HepG2 (cell line): ENCODE measurements around the gene RHBDD1. TPM values are rescaled to one million over a fixed set of nuclear protein-coding genes. Genes with fewer than 3 reads are reported as not detected.

Experiments
- ATAC-seq: fragments of 200-7000 bp; cut with Tn5 transposase; 3 replicates; pipeline ENCODE4 v1.9.1; 2020; ENCODE audit warnings: mild to moderate bottlenecking, moderate library complexity
- BruUV-seq: library from RNA; stranded (reverse); fragments of 400-500 nt; replicated peaks from 2 replicates; lab custom pipeline; 2021; lab: Mats Ljungman, UMichigan
- CTCF ChIA-PET: fragments of 300-600 bp; formaldehyde crosslinking; extraction: SDS; loops from one replicate; lab custom pipeline; 2021; ENCODE audit warnings: low total read pairs, inconsistent platforms, low intra/inter-chr PET ratio; lab: Yijun Ruan, JAX
- POLR2A ChIA-PET: fragments of 350-600 bp; sonication (Branson Sonifier 250); formaldehyde crosslinking; loops from one replicate; lab custom pipeline; 2020; ENCODE audit warnings: antibody characterized with exemption, inconsistent platforms; lab: Yijun Ruan, JAX
- DNase-seq: peaks from one replicate; pipeline ENCODE4 v3.0.0-alpha.2; 2015; ENCODE audit warnings: low spot score
- FAIRE-seq: peaks from 3 replicates; lab custom pipeline; 2011; peaks lifted over from hg19 to GRCh38; lab: Jason Lieb, UNC
- H2AFZ ChIP-seq: one replicate; pipeline ENCODE4 v1.6.1; 2011; ENCODE audit warnings: low read length, inconsistent platforms
- H3K27ac ChIP-seq: fragments of 300-600 bp; 3 replicates; pipeline ENCODE4 v1.8.0; 2011; ENCODE audit warnings: mixed run types, mild to moderate bottlenecking, mixed read lengths, low read length, inconsistent platforms; ENCODE audit not compliant: insufficient read depth; ENCODE audit errors: extremely low read length
- H3K27me3 ChIP-seq, 2 experiments: fragments of 200-600 bp in 1 of 2; 2 replicates in 1 of 2; 3 replicates in 1 of 2; pipeline versions ENCODE4 v1.6.0 to v1.8.0; 2011; ENCODE audit warnings: low read length in 2 of 2, mild to moderate bottlenecking in 2 of 2, moderate library complexity in 2 of 2, inconsistent platforms in 1 of 2; ENCODE audit not compliant: insufficient read depth in 2 of 2, control insufficient read depth in 1 of 2
- H3K36me3 ChIP-seq, 2 experiments: fragments of 200-600 bp in 1 of 2; replicated peaks in 1 of 2; 2 replicates in 1 of 2; 3 replicates in 1 of 2; pipeline versions ENCODE4 v1.5.1 to v1.8.0; 2011; ENCODE audit warnings: low read length in 2 of 2, inconsistent platforms in 1 of 2; ENCODE audit not compliant: insufficient read depth in 2 of 2, control insufficient read depth in 1 of 2
- H3K4me1 ChIP-seq: 2 replicates; pipeline ENCODE4 v1.5.1; 2012; ENCODE audit warnings: low read length, inconsistent platforms; ENCODE audit not compliant: insufficient read depth
- H3K4me2 ChIP-seq: 2 replicates; pipeline ENCODE4 v1.6.0; 2011; ENCODE audit warnings: low read depth, low read length, inconsistent platforms
- H3K4me3 ChIP-seq, 3 experiments: fragments of 200-600 bp in 1 of 3; sonication (generic), shearing (Covaris generic) in 1 of 3; replicated peaks in 1 of 3; 2 replicates each; pipeline ENCODE4 v1.5.1; 2011 to 2016; ENCODE audit warnings: low read length in 3 of 3, inconsistent platforms in 2 of 3, low read depth in 2 of 3, mild to moderate bottlenecking in 2 of 3, control low read depth in 1 of 3, mixed read lengths in 1 of 3; ENCODE audit not compliant: insufficient read depth in 1 of 3
- H3K79me2 ChIP-seq: one replicate; pipeline ENCODE4 v1.6.1; 2011; ENCODE audit warnings: low read length, inconsistent platforms; ENCODE audit not compliant: insufficient read depth
- H3K9ac ChIP-seq: 2 replicates; pipeline ENCODE4 v1.6.0; 2011; ENCODE audit warnings: mild to moderate bottlenecking, low read depth, low read length, inconsistent platforms; ENCODE audit not compliant: insufficient read depth
- H3K9me3 ChIP-seq: 2 replicates; pipeline ENCODE4 v1.5.1; 2012; ENCODE audit warnings: mild to moderate bottlenecking, low read length
- H4K20me1 ChIP-seq: 2 replicates; pipeline ENCODE4 v1.6.0; 2011; ENCODE audit warnings: inconsistent platforms, mild to moderate bottlenecking, low read length, moderate library complexity; ENCODE audit not compliant: insufficient read depth
- NR3C1 ChIP-seq: sonication (generic); formaldehyde crosslinking; IDR thresholded peaks from 2 replicates; pipeline ENCODE4 v1.4.0; 2020; ENCODE audit warnings: missing genetic modification reagents
- ONECUT2 ChIP-seq: sonication (generic); formaldehyde crosslinking; IDR thresholded peaks from 2 replicates; pipeline ENCODE4 v1.4.0; 2020; ENCODE audit warnings: missing genetic modification reagents
- PRDM4 ChIP-seq: sonication (generic); formaldehyde crosslinking; IDR thresholded peaks from 2 replicates; pipeline ENCODE4 v1.9.0; 2021; ENCODE audit warnings: missing genetic modification reagents, borderline replicate concordance
- ZFP91 ChIP-seq: sonication (generic); formaldehyde crosslinking; IDR thresholded peaks from 2 replicates; pipeline ENCODE4 v1.9.0; 2022; ENCODE audit warnings: missing genetic modification reagents, mild to moderate bottlenecking, borderline replicate concordance
- ZNF407 ChIP-seq: sonication (generic); formaldehyde crosslinking; IDR thresholded peaks from one replicate; pipeline ENCODE4 v1.5.1; 2020; ENCODE audit warnings: mild to moderate bottlenecking, missing genetic modification reagents; ENCODE audit errors: not compliant biosample characterization
- ZNF740 ChIP-seq: sonication (generic); formaldehyde crosslinking; IDR thresholded peaks from 2 replicates; pipeline ENCODE4 v1.4.0; 2020; ENCODE audit warnings: missing genetic modification reagents
- WGBS: methylation state at CpG from one replicate; pipeline ENCODE4 v1.1.6; 2017; ENCODE audit warnings: low lambda C conversion rate; 5-methylcytosine and 5-hydroxymethylcytosine counted together
- in situ Hi-C: cut with HindIII; loops from 2 replicates; pipeline ENCODE4 v1.10.0; 2017; ENCODE audit warnings: low pct_unique_long_range_greater_than_20kb; ENCODE audit not compliant: extremely low pct_ligation_motif_present
- intact Hi-C: fragments of 100-400 bp; cut with micrococcal nuclease; formaldehyde crosslinking; loops from one replicate; pipeline ENCODE4 v1.10.0; 2022; ENCODE audit not compliant: unreplicated experiment
- polyA plus RNA-seq, 8 experiments: library from polyadenylated mRNA; depleted of rRNA in 3 of 8; stranded (reverse) in 7 of 8; unstranded in 1 of 8; fragments of >200 nt; fragmentation: Illumina TruSeq in 4 of 8; extraction: Trizol in 4 of 8; gene quantifications; 2 replicates each; pipeline versions ENCODE4 v1.2.1 to v1.2.3, GENCODE V29; 2011 to 2016; ENCODE audit warnings: low read depth in 4 of 8, missing spikeins in 1 of 8, mixed read lengths in 1 of 8; ENCODE audit not compliant: insufficient read depth in 1 of 8
- total RNA-seq, 5 experiments: library from RNA; depleted of rRNA; stranded (reverse); fragments of >200 nt; fragmentation: Illumina TruSeq; extraction: Trizol; gene quantifications; 2 replicates each; pipeline ENCODE4 v1.2.3, GENCODE V29; 2016; ENCODE audit warnings: low read depth in 1 of 5

Gene RHBDD1
- total and polyA plus RNA-seq, 2 of the 13 experiments (the other 11 are each of a cell fraction or from before 2014, with no cell fraction given): 8.2 to 9.5 TPM

GRCh38 chr2:226799211-226799975 is 36.5 kb upstream of the RHBDD1 start, which contains the start of gene IRS1:
Gene IRS1 (minus strand): TSS chr2:226799820. CDS start chr2:226798738, 1,082 bp downstream.
- CTCF ChIA-PET: no interaction called here
- Histone ChIP-seq H3K27ac (peak within 1 kb of the TSS; percentile 96), H3K36me3 (no peaks in the 10 kb centered on the region; a peak in 2 of 5 replicates), H2AFZ (no peak within 1 kb of the TSS), H3K4me1 (peaks cover 79% of the 10 kb centered on the region), H3K79me2 (peaks cover 38% of the 10 kb centered on the region), H3K9ac (peak within 1 kb of the TSS; percentile 81), H3K4me2 (peak within 1 kb of the TSS; percentile 90), H3K27me3 (no peaks in the 10 kb centered on the region), H4K20me1 (no peaks in the 10 kb centered on the region), H3K4me3 (peak within 1 kb of the TSS; percentile 59 to 72 (median 62)), H3K9me3 (no peaks in the 10 kb centered on the region)
- peak; percentile 65 for ATAC-seq
- POLR2A ChIA-PET: interaction anchor here (0.7 to 3.9 kb wide), 28 partner anchors 10 to 911 kb away, joined by 3 to 53 read pairs (median 6); no protein-coding TSS in a partner anchor
- peak; percentile 66 for DNase-seq
- intact Hi-C loops: no loop called here
- in situ Hi-C loops: loop anchor here (10.0 kb wide), 3 partner anchors 65 to 585 kb away; no protein-coding TSS in a partner anchor
- no peak for FAIRE-seq
- no TSS peak for BruUV-seq
- 31% methylated on average over 69 of the region's 82 CpGs for WGBS
- TF ChIP-seq ZFP91 (CRISPR knock-in tag) (no peak; the same call in 1 of the 2 replicates), ZNF740 (CRISPR knock-in tag) (no peak), NR3C1 (CRISPR knock-in tag) (no peak), PRDM4 (CRISPR knock-in tag) (no peak), ONECUT2 (CRISPR knock-in tag) (no peak), ZNF407 (no peak)
